NCI-H748 treated with DMSO at 0.1 percent for 48 hours (cell line): ENCODE results near the gene ZNF335.
"Not testable (repeated sequence)": the region's sequence is repeated elsewhere in the genome, so short reads cannot be mapped to it uniquely, and the experiment has no call there.

Experiments used
- DNase-seq: peaks from one replicate; lab custom pipeline; 2025; lab: John Stamatoyannopoulos, UW

Gene ZNF335

GRCh38 chr20:45972500-45973183 lies 639 bp upstream of the ZNF335 start:
- peak; percentile 82 for DNase-seq

GRCh38 chr20:45971425-45971674 lies 653 bp downstream of the ZNF335 start:
- DNase-seq, result no peak

DNA sequence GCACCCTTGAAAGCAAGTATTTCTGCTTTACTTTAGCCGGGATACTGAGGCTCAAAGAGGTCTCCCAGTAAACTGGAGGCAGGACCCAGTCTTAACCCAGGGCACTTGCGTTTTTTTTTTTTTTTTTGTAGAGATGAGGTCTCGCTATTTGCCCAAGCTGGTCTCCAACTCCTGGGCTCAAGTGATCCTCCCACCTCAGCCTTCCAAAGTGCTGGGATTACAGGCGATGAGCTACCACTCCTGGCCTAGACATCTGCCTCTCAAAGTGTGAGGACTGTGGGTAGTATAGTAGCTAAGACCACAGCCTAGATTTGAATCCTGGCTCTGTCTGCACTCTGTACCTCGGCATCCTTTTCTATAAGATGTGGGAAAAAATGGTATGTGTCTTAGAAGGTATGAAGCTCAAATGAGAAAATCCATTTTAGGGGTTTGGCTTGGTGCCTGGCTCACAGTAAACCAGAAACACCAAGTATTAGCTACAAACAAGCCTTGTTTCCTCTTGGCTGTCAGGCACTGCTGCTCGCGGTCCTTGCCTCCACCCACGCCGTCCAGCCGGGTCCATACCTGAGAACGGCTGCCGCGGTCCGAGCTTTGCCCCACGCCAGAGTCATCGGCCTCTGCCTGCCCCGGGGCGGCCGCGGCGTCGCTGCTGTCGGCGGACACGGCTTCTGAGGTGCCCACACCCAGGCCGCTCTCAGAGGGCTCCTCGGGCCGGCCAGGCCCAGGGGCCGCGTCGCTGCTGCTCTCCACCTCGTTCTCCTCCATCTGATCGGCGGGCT lies 1.2 kb downstream of the ZNF335 start:
- DNase-seq, result no peak

DNA sequence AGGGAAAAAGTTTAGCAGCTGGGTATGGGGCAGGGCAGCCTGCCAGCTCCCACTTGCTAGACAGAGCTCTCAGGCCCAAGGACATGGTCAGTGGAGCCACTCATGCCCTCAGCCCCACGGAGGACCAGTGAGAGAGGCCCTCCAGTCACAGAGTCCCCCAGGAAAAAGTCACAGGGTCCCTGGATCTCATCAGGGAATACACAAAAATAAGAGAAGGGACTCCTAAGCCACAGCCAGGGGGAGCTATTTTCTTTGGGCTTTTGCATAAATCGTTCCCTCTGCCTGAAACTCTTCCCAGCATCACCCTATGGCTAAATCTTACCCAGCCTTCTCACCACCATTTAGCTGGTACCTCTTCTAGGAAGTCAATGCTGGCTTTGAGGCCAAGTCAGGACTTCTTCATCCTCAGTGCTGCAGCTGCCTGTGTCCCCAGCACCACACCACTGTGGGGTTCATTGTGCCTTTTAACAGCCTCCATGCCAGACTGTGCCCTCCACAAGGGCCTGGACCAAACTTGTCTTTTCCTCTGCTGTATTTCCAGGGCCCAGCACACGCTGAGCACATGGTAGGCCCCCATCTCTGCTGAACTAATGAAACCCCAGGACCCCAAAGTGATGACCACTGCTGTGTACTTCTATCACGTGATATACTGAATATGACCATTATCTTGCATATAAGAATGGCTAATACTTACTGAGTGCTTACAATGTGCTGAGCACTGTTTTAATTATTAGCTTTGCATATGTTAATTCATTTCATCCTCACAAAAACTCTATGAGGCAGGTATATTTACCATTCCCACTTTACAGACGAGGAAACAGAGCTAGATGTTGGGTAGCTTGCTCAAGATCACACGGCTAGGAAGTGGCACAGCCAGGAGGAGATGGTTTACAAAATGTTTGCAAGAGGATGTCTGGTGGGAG lies 2.0 kb downstream of the ZNF335 start:
- peak; percentile 20 for DNase-seq

DNA sequence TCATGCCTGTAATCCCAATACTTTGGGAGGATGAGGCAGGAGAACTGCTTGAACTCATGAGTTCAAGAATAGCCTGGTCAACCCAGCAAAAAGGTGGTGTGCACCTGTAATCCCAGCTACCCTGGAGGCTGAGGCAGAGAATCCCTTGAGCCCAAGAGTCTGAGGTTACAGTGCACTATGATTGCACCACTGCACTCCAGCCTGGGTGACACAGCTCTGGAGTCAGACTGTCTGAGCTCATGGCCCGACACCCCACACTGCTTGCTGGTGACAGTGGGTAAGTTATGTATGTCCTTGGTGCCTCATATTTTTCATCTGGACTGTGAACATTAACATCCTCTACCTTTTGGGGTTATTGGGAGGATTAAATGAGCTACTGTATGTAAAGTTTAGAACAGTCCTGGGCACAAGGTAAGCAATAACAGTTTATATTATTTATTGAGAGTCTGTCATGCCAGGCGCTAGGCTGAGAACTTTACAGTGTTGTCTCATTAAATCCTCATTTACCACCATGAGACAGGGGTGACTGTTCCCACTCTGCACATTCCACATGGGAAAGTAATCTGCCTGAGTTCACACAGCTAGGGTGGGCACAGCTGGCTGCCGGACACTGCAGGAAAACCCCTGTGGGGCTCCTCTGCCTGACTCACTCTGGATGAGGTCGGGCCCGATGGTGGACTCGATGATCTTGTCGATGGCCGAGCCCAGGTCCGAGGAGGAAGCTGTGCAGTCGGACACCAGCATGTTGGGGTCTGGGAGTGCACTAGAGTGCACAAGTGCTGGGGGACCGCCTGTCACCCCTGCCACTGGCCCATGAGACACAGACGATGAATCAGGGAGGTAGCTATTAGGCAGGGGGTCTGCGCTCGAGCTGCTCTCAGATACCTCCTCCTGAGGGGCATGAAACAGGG lies 2.9 kb downstream of the ZNF335 start:
- DNase-seq, result no peak

- DNase-seq, result no peak
Observed at GRCh38 chr20:45968081-45968671, 3.8 kb downstream of the ZNF335 start.

GRCh38 chr20:45967551-45968080 lies 4.4 kb downstream of the ZNF335 start:
- no peak for DNase-seq

DNA sequence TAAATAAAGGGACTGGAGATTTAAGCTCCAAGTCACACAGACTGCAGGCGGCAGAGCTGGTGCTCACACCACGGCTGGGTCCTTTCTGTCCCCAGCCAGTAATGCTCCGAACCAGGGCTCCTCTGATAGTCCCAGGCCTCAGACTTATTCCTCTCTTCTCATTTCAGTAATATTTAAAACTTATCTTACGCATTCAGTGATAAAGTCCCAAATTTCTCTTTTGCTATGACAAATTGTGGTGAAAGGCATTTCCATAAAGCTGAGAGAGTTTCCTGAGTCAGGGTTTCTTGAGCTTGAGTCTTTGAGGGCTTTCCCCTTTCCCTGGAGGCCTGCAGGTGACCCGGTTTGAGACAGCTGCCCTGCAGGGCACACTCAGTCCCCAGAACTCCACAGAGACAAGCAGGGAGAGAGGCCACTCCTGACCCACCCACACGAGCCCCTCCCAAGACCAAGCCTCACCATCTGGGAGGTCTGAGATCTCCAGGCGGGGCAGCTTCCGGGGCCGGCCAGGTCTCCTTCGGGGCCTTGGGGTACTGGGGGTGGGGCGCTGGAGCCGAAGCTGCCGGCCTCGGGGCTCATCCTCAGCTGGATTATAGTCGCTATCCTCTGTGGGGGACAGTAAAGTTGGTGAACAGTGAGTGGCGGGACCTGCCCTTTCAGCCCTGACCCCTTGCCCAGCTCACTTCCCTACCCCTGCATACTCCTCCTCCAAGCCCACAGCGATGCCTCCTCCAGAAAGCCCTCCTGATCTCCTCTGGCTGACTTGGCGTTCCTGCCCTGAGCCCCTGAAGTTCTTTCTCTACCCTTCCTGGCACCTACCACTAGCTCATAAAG lies 6.6 kb downstream of the ZNF335 start:
- DNase-seq, result no peak

- DNase-seq, result no peak
Observed at GRCh38 chr20:45964006-45964400, 8.0 kb downstream of the ZNF335 start.

DNA sequence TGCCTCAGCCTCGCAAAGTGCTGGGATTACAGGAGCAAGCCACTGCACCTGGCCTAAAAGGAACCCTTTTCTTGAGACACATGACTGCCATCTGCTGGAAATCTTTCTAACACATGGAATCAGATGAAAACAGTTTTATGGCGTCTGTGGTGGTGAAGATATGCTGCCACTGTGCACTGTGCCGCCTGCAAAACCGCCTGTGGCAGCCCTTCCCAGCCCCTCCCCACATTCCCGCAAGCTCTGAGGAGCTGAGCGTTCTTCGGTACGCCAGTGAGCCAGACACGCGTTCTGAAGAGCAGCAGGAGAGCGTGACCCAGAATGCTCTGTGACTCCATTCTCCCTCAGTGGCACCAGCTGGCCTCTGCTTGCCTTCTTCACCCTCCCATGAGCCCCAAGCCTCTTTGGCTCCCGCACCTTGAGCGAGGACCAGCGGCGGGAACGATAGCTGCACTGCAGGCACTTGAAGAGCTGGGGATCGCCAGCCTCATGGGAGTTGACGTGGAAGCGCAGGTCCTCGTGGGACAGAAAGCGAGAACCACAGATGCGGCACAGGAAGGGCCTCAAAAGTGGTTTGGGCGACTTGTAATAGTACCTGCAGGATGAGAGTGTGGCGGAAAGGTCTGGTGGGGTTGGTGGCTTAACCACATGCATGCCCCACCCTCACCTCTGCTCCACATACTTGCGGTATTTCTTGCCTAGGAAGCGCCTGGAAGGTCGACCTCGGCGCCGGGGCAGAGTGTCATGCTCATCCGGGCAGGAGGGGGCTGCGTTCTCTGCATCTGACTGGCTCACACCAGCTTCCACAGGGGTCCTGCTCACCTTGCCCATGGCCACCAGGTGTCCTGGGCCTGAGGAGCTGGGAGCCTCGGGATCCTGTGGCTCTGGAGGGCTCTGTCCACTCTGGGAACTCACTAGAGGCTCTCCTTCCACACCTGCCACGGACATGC lies 8.7 kb downstream of the ZNF335 start:
- DNase-seq, result no peak

DNA sequence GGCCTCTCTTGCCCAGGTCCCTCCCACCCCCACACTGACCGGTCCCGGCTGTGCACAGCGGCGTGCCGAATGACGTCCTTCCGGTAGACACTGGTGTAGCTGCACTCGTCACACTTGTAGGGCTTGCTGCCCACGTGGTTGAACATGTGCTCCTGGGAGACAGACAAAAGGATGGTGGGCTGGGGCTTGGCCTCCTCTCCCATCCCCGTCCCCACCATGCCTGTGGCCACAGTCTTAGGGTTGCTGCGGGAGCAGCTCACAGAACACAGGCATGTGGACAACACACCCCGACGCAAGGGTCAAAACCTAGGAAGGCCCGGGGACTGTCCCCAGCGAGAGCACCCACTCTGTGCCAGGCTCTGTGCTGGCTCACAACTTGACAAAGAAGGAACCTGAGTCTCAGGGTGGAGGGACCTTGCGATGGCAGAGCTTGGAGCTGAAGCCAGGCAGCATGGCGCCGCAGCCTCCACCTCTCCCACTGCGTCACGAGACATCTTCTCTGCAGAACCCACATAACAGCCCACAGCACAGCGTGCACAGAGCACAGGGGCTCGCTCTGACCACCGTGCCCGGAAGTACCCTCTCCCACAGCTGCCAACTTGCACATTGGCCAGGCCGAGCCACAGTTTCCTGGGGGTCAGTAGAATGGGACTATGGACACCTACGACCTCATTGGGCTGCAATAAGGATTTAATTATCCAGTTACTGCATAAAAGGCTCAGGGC lies 9.8 kb downstream of the ZNF335 start:
- no peak for DNase-seq

DNA sequence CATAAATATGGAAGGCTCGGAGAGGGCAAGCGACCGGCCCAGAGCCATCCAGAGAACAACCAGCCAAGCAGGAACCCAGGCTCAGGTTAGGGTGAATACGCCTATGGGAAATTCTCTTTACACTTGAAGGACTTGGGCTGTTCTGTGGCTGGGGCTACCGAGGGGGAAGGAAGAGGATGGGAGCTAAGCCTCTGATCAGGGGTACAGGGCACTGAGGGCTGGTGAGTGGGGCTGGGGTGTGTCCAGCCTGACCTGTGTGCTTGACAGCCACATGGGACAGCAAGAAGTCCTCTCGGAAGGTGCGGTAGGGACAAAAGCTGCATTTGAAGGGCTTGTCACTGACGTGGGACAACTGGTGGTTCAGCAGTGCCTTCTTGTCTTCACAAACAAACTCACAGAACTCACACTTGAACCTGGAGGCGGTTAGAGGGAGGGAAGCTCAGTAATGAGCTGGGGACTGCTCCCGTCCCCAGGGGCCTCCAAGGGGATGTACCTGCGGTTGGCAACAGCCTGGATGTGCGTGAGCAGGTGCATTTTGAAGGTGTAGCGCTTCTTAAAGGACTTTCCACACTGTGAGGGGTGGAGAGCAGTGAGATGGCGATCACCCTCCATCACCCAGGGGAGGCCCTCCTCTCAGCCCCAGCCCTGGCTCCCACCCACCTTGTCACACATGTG lies 11.9 kb downstream of the ZNF335 start:
- DNase-seq, result no peak

- no peak for DNase-seq
Observed at GRCh38 chr20:45959126-45959525, 12.9 kb downstream of the ZNF335 start.

DNA sequence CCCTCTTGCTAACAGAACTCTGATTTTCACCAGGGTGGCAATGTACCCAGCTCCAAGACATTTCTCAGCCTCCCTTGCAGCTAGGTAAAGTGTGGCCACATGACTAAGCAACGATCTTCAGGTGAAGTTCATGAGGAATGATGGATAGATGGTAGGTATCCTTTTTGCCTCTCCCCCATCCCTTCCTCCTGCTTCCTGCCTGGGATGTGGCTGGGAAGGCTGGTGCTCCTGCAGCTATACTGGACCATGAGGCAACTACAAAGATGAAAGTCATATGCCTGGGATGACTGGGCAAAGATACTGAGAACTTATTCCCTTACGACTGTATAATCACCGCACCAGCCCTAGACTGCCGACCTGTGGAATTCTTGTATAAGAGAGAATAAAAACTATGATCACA lies 13.4 kb downstream of the ZNF335 start:
- DNase-seq, result no peak

DNA sequence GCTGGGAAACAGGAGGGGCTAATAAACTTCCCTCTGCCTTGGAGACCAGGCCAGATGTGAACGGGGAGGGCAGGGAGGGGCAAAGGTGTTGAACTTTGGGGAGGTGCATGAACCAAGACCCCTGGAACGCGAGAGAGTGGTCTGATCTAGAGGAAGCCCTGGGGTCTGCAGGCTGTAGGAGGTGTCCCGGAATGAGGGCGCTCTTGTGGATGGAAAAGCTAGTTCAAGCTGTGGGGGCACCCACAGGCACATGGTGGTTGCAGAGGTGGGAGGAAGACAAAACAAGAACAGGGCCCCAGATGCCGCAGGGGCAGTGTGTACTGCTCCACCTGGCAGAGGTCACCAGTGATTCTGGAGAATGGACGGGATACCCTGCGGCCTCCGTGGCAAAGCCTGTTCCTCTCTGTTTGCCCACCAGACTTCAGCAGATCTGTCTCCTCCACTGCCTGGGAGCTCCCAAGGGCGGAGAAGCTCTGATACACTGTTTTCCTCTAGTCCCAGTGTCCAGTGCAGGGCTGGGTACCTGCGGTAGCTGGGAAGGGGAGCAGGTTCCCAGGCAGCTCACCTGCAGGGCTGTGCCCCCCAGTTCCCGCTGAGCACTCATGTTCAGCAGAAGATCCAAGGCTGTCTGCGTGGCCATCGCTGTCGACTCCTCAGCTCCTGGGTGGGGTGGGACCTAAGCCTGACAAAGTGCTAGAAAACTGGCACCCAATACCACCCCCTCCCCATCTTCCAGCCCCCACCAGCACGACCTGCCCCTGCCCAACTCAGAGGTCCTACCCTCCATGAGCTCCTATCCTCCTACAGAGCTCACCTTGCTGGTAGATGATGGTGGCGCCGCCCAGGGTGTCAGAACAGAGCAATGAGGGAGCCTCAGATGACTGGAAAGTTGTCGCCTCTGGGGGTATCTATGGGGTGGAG lies 14.7 kb downstream of the ZNF335 start:
- no peak for DNase-seq

GRCh38 chr20:45956326-45956725 lies 15.7 kb downstream of the ZNF335 start:
- not testable (repeated sequence) for DNase-seq

- DNase-seq, result no peak
Observed at GRCh38 chr20:45953672-45954071, 18.3 kb downstream of the ZNF335 start.
